BE2C (cell line): Measurements from ENCODE around the gene AQP9.

Experiments used
- DNase-seq: peaks from one replicate; pipeline ENCODE4 v3.0.0-alpha.2; 2020
- H3K27me3 ChIP-seq: fragments of 250-450 bp; sonication (Bioruptor Pico); 2 replicates; pipeline ENCODE4 v1.5.1; 2020; ENCODE audit warnings: mild to moderate bottlenecking
- H3K36me3 ChIP-seq: fragments of 250-450 bp; sonication (Bioruptor Pico); 2 replicates; pipeline ENCODE4 v1.5.1; 2020; ENCODE audit warnings: mild to moderate bottlenecking
- H3K4me1 ChIP-seq: fragments of 250-450 bp; sonication (Bioruptor Pico); 2 replicates; pipeline ENCODE4 v1.5.1; 2020
- H3K4me3 ChIP-seq: 2 replicates; pipeline ENCODE4 v1.5.1; 2011; ENCODE audit warnings: low read depth, low read length
- H3K9me3 ChIP-seq: fragments of 250-450 bp; sonication (Bioruptor Pico); 2 replicates; pipeline ENCODE4 v1.5.1; 2020
- TF ChIP-seq, protein P1 (sequence below): IDR thresholded peaks from 2 replicates; pipeline ENCODE4 v1.5.1; 2012; ENCODE audit warnings: mild to moderate bottlenecking, low read depth, low read length

AQP9 gene

DNA sequence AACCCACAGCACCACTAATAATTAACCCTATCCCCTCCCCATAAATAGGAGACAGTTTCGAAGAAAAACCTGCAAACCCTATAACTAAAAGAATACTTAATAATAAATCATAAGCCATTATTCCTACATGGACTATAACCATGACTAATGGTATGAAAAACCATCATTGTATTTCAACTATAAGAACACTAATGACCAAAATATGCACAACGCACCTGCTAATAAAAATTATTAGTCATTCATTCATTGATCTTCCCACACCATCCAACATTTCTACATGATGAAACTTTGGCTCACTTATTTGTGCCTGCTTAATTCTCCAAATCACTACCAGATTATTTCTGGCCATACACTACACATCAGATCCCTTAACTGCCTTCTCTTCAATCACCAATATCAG lies 16.6 kb downstream of the AQP9 start:
- TF ChIP-seq, protein P1, sequence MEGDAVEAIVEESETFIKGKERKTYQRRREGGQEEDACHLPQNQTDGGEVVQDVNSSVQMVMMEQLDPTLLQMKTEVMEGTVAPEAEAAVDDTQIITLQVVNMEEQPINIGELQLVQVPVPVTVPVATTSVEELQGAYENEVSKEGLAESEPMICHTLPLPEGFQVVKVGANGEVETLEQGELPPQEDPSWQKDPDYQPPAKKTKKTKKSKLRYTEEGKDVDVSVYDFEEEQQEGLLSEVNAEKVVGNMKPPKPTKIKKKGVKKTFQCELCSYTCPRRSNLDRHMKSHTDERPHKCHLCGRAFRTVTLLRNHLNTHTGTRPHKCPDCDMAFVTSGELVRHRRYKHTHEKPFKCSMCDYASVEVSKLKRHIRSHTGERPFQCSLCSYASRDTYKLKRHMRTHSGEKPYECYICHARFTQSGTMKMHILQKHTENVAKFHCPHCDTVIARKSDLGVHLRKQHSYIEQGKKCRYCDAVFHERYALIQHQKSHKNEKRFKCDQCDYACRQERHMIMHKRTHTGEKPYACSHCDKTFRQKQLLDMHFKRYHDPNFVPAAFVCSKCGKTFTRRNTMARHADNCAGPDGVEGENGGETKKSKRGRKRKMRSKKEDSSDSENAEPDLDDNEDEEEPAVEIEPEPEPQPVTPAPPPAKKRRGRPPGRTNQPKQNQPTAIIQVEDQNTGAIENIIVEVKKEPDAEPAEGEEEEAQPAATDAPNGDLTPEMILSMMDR, result no peak
- Histone ChIP-seq H3K4me3 (no peak overlapping the region), H3K9me3 (no peaks in the 10 kb centered on the region), H3K27me3 (no peaks in the 10 kb centered on the region), H3K36me3 (no peaks in the 10 kb centered on the region), H3K4me1 (no peaks in the 10 kb centered on the region)
- no peak for DNase-seq

DNA sequence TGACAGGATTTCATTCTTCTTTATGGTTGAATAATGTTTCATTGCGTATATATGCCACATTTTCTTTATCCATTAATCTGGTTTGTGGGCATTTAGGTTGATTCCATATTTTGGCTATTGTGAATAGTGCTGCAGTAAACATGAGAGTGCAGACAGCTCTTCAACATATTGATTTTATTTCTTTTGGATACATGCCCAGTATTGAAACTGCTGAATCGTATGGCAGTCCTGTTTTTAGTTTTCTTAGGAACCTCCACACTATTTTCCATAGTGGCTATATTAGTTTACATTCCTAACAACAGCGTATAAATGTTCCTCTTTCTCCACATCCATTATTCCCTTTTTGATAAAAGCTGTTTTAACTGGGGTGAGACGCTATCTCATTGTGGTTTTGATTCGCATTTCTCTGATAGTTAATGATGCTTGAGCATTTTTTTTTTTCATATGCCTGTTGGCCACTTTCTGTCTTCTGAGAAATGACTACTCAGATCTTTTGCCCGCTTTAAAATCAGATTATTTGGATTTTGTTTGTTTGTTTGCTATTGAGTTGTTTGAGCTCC lies 21.7 kb downstream of the AQP9 start:
- H3K36me3 ChIP-seq, result no peaks in the 10 kb centered on the region
- TF ChIP-seq, protein P1, result no peak
- H3K4me1 ChIP-seq, result peaks cover under 1% of the 10 kb centered on the region
- DNase-seq, result no peak
- H3K9me3 ChIP-seq, result no peaks in the 10 kb centered on the region
- no peak overlapping the region for H3K4me3 ChIP-seq
- H3K27me3 ChIP-seq, result no peaks in the 10 kb centered on the region

DNA sequence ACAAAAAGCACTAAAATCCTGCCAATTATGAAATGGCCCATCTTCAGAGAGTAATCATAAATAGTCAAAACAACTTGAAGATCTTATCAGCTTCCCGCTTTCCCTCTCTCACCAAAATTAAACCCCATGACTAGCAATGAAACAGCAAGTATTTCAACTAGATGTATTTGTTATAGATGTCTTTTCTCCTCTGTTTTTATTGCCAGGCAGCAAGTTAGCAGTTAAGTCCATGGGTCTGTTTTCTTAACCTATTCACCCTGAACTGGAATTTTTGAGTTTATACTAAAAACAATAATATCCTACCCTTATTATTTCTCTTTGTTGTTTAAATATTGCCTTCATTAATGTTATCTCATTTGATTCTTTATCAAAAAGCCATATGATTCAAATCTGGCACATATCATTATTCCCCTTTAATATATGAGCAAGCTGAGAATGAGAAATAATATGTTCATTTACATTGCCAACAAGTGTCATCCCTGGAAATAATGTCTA lies 23.3 kb downstream of the AQP9 start:
- H3K4me1 ChIP-seq, result peaks cover 14% of the 10 kb centered on the region
- no peaks in the 10 kb centered on the region for H3K27me3 ChIP-seq
- H3K9me3 ChIP-seq, result no peaks in the 10 kb centered on the region
- no peak for DNase-seq
- TF ChIP-seq, protein P1, result no peak
- no peak overlapping the region for H3K4me3 ChIP-seq
- H3K36me3 ChIP-seq, result no peaks in the 10 kb centered on the region

DNA sequence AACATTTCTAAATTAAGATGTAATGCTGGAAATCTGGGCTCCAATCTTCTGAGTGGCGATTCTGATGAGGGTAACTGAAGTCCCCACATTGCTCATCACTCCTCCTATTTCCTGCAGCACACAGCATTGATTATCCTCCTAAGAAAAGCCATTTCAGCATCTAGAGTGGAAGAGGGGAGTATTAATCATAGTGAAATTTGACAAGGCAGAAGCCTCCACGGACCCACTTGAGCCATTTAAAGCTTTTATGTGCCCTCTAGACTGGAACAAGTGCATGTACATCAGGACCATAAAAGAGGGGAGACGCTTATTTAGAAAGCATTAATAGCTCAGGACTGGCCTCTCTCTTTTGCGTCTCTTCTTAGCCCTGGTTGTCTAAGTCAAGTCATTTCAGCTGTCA lies 25.8 kb downstream of the AQP9 start:
- TF ChIP-seq, protein P1, result no peak
- peaks cover 19% of the 10 kb centered on the region for H3K4me1 ChIP-seq

GRCh38 chr15:58164926-58165325 lies 26.7 kb downstream of the AQP9 start:
- Histone ChIP-seq H3K27me3 (no peaks in the 10 kb centered on the region), H3K9me3 (no peaks in the 10 kb centered on the region), H3K4me3 (no peak overlapping the region), H3K4me1 (peaks cover 19% of the 10 kb centered on the region), H3K36me3 (no peaks in the 10 kb centered on the region)
- DNase-seq, result no peak
- TF ChIP-seq, protein P1, result no peak

More for the DNA sequence above, 25.8 kb downstream of the AQP9 start:
- no peak for DNase-seq
- no peak overlapping the region for H3K4me3 ChIP-seq
- no peaks in the 10 kb centered on the region for H3K9me3 ChIP-seq
- H3K36me3 ChIP-seq, result no peaks in the 10 kb centered on the region
- no peaks in the 10 kb centered on the region for H3K27me3 ChIP-seq

- Histone ChIP-seq H3K4me3 (no peak overlapping the region), H3K36me3 (no peaks in the 10 kb centered on the region), H3K9me3 (no peaks in the 10 kb centered on the region), H3K27me3 (no peaks in the 10 kb centered on the region), H3K4me1 (peaks cover 19% of the 10 kb centered on the region)
- DNase-seq, result peak; percentile 77
- TF ChIP-seq, protein P1, result no peak
These were observed 27.5 kb downstream of the AQP9 start for GRCh38 chr15:58165661-58166060.
